SK-N-SH (cell line): ENCODE measurements around the gene SOX10. TPM values are rescaled to one million over a fixed set of nuclear protein-coding genes. Genes with fewer than 3 reads are reported as not detected.

Experiments used
- CTCF ChIA-PET: fragments of 300-600, 350-600 bp; formaldehyde crosslinking; extraction: SDS; loops from one replicate; lab custom pipeline; 2021; lab: Yijun Ruan, JAX
- POLR2A ChIA-PET: fragments of 350-600 bp; sonication (Branson Sonifier 250); formaldehyde crosslinking; extraction: SDS; loops from one replicate; lab custom pipeline; 2020; ENCODE audit warnings: antibody characterized with exemption, inconsistent platforms; lab: Yijun Ruan, JAX
- DNase-seq: peaks from one replicate; pipeline ENCODE4 v3.0.0; 2012
- H2AFZ ChIP-seq: fragments of 200-600 bp; sonication (generic); 2 replicates; pipeline ENCODE4 v1.8.1; 2016; ENCODE audit warnings: antibody characterized with exemption, mild to moderate bottlenecking, low read depth
- H3F3A ChIP-seq: fragments of 200-600 bp; sonication (generic); replicated peaks from 2 replicates; pipeline ENCODE3; 2016; ENCODE audit warnings: antibody characterized with exemption, mild to moderate bottlenecking; ENCODE audit not compliant: insufficient read depth
- H3K27ac ChIP-seq, 2 experiments: fragments of 200-500 bp in 1 of 2; fragments of 200-600 bp in 1 of 2; sonication (Bioruptor generic) in 1 of 2; sonication (generic), shearing (Covaris generic) in 1 of 2; 2 replicates each; pipeline versions ENCODE4 v1.5.1 to v1.6.1; 2014 to 2016; ENCODE audit warnings: low read depth in 2 of 2, inconsistent platforms in 1 of 2, low read length in 1 of 2, mild to moderate bottlenecking in 1 of 2, mixed read lengths in 1 of 2
- H3K27me3 ChIP-seq: fragments of 200-600 bp; sonication (generic), shearing (Covaris generic); 2 replicates; pipeline ENCODE4 v1.6.1; 2016; ENCODE audit warnings: mixed run types; ENCODE audit not compliant: insufficient read depth
- H3K36me3 ChIP-seq, 2 experiments: fragments of 200-500 bp in 1 of 2; fragments of 200-600 bp in 1 of 2; sonication (Bioruptor generic) in 1 of 2; sonication (generic) in 1 of 2; replicated peaks in 1 of 2; 2 replicates each; pipeline versions ENCODE3 to v1.5.1; 2014 to 2016; ENCODE audit warnings: low read length in 1 of 2, mild to moderate bottlenecking in 1 of 2; ENCODE audit not compliant: insufficient read depth in 2 of 2, control insufficient read depth in 1 of 2
- H3K4me1 ChIP-seq, 2 experiments: fragments of 200-500 bp in 1 of 2; fragments of 200-600 bp in 1 of 2; sonication (Bioruptor generic) in 1 of 2; sonication (generic), shearing (Covaris generic) in 1 of 2; 2 replicates each; pipeline versions ENCODE4 v1.5.1 to v1.6.1; 2014 to 2016; ENCODE audit warnings: low read depth in 1 of 2, low read length in 1 of 2, mixed run types in 1 of 2; ENCODE audit not compliant: insufficient read depth in 2 of 2, control insufficient read depth in 1 of 2
- H3K4me2 ChIP-seq: fragments of 200-600 bp; sonication (generic), shearing (Covaris generic); 2 replicates; pipeline ENCODE4 v1.6.1; 2017; ENCODE audit warnings: mixed run types
- H3K4me3 ChIP-seq, 2 experiments: fragments of 200-500 bp in 1 of 2; fragments of 200-600 bp in 1 of 2; sonication (Bioruptor generic) in 1 of 2; sonication (generic), shearing (Covaris generic) in 1 of 2; 2 replicates each; pipeline versions ENCODE4 v1.5.1 to v1.8.1; 2014 to 2016; ENCODE audit warnings: low read depth in 2 of 2, inconsistent platforms in 1 of 2, low read length in 1 of 2, mild to moderate bottlenecking in 1 of 2, mixed read lengths in 1 of 2, moderate library complexity in 1 of 2
- H3K79me2 ChIP-seq: fragments of 200-600 bp; sonication (generic); 2 replicates; pipeline ENCODE4 v1.8.1; 2017; ENCODE audit warnings: mild to moderate bottlenecking; ENCODE audit not compliant: insufficient read depth
- H3K9ac ChIP-seq: fragments of 200-600 bp; sonication (generic); 2 replicates; pipeline ENCODE4 v1.6.1; 2017; ENCODE audit warnings: mixed run types
- H3K9me2 ChIP-seq: fragments of 200-600 bp; sonication (generic); 2 replicates; pipeline ENCODE4 v1.6.1; 2017; ENCODE audit warnings: mixed run types
- H3K9me3 ChIP-seq: fragments of 200-600 bp; sonication (generic); 2 replicates; pipeline ENCODE4 v1.6.1; 2017; ENCODE audit warnings: mixed run types, mild to moderate bottlenecking, moderate library complexity
- H4K20me1 ChIP-seq: fragments of 200-600 bp; sonication (generic); 2 replicates; pipeline ENCODE4 v1.6.1; 2017; ENCODE audit warnings: mild to moderate bottlenecking, mixed run types; ENCODE audit not compliant: insufficient read depth
- CHD2 ChIP-seq: fragments of 150-350 bp; IDR thresholded peaks from 2 replicates; pipeline ENCODE4 v1.6.1; 2018; ENCODE audit warnings: low read length; ENCODE audit not compliant: partially characterized antibody
- CTCF ChIP-seq: fragments of 200-600 bp; sonication (generic); IDR thresholded peaks from 2 replicates; pipeline ENCODE4 v1.6.1; 2017; ENCODE audit warnings: antibody characterized with exemption, mild to moderate bottlenecking, moderate library complexity
- EP300 ChIP-seq, 2 experiments: IDR thresholded peaks; 2 replicates each; pipeline versions ENCODE4 v1.4.0 to v1.6.1; 2012; ENCODE audit warnings: borderline replicate concordance in 1 of 2, low read depth in 1 of 2, low read length in 1 of 2
- EZH2phosphoT487 ChIP-seq: fragments of 200-600 bp; sonication (generic); IDR thresholded peaks from 2 replicates; pipeline ENCODE4 v1.6.1; 2017; ENCODE audit warnings: low read depth, mixed run types, mild to moderate bottlenecking, antibody characterized with exemption, moderate library complexity, borderline replicate concordance
- FOSL2 ChIP-seq: IDR thresholded peaks from 2 replicates; pipeline ENCODE4 v1.4.0; 2012; ENCODE audit warnings: low read depth, mild to moderate bottlenecking, moderate library complexity, borderline replicate concordance
- FOXJ3 ChIP-seq: sonication (generic); formaldehyde crosslinking; IDR thresholded peaks from 2 replicates; pipeline ENCODE4 v1.5.1; 2020; ENCODE audit warnings: mild to moderate bottlenecking, missing genetic modification reagents
- GABPA ChIP-seq: IDR thresholded peaks from 2 replicates; pipeline ENCODE4 v1.4.0; 2012; ENCODE audit warnings: low read depth, mild to moderate bottlenecking
- GATA2 ChIP-seq: sonication (generic); formaldehyde crosslinking; IDR thresholded peaks from 2 replicates; pipeline ENCODE4 v1.5.0; 2020; ENCODE audit warnings: mild to moderate bottlenecking, missing genetic modification reagents
- MEF2A ChIP-seq: IDR thresholded peaks from 2 replicates; pipeline ENCODE4 v1.4.0; 2012; ENCODE audit warnings: low read depth, borderline replicate concordance
- MXI1 ChIP-seq: IDR thresholded peaks from 2 replicates; pipeline ENCODE4 v1.6.1; 2012; ENCODE audit warnings: mild to moderate bottlenecking, low read depth, low read length, improper control_type of control experiment
- NFIC ChIP-seq: IDR thresholded peaks from 2 replicates; pipeline ENCODE4 v1.4.0; 2012; ENCODE audit warnings: borderline replicate concordance
- NRF1 ChIP-seq: IDR thresholded peaks from 2 replicates; pipeline ENCODE4 v1.6.1; 2012; ENCODE audit warnings: low read depth, mild to moderate bottlenecking, low read length
- POLR2AphosphoS5 ChIP-seq: IDR thresholded peaks from 2 replicates; pipeline ENCODE4 v1.6.1; 2012; ENCODE audit warnings: low read depth, low read length
- RAD21 ChIP-seq: IDR thresholded peaks from 2 replicates; pipeline ENCODE4 v1.6.1; 2012; ENCODE audit warnings: mild to moderate bottlenecking, low read length
- RFX5 ChIP-seq: IDR thresholded peaks from 2 replicates; pipeline ENCODE4 v1.6.1; 2012; ENCODE audit warnings: mild to moderate bottlenecking, improper control_type of control experiment, low read length
- RXRA ChIP-seq: IDR thresholded peaks from 2 replicates; pipeline ENCODE4 v1.4.0; 2012; ENCODE audit warnings: low read depth, mild to moderate bottlenecking, borderline replicate concordance
- SIN3A ChIP-seq: IDR thresholded peaks from 2 replicates; pipeline ENCODE4 v1.6.1; 2012; ENCODE audit warnings: low read depth, mild to moderate bottlenecking, low read length, moderate library complexity, borderline replicate concordance
- SMC3 ChIP-seq: IDR thresholded peaks from 2 replicates; pipeline ENCODE4 v1.6.1; 2012; ENCODE audit warnings: low read depth, low read length, improper control_type of control experiment
- TAF1 ChIP-seq: IDR thresholded peaks from 2 replicates; pipeline ENCODE4 v1.6.1; 2012; ENCODE audit warnings: low read depth, mild to moderate bottlenecking, low read length, moderate library complexity, borderline replicate concordance
- TEAD4 ChIP-seq: IDR thresholded peaks from 2 replicates; pipeline ENCODE4 v1.4.0; 2012; ENCODE audit warnings: mild to moderate bottlenecking, borderline replicate concordance; ENCODE audit not compliant: insufficient read depth
- WGBS: methylation state at CpG from one replicate; pipeline ENCODE4 v1.1.6; 2017; ENCODE audit warnings: low lambda C conversion rate; 5-methylcytosine and 5-hydroxymethylcytosine counted together
- polyA plus RNA-seq, 3 experiments: library from polyadenylated mRNA; depleted of rRNA; stranded (reverse); fragments of >200 nt; gene quantifications; 2 replicates each; pipeline ENCODE4 v1.2.3, GENCODE V29; 2012
- TF ChIP-seq, protein P1 (sequence below): IDR thresholded peaks from 2 replicates; pipeline ENCODE4 v1.4.0; 2012; ENCODE audit warnings: low read depth
- TF ChIP-seq, protein P2 (sequence below): IDR thresholded peaks from 2 replicates; pipeline ENCODE4 v1.4.0; 2012; ENCODE audit warnings: low read depth, borderline replicate concordance

Gene SOX10
- polyA plus RNA-seq, 1 of the 3 experiments (the other 2 are of a cell fraction): not detected

DNA sequence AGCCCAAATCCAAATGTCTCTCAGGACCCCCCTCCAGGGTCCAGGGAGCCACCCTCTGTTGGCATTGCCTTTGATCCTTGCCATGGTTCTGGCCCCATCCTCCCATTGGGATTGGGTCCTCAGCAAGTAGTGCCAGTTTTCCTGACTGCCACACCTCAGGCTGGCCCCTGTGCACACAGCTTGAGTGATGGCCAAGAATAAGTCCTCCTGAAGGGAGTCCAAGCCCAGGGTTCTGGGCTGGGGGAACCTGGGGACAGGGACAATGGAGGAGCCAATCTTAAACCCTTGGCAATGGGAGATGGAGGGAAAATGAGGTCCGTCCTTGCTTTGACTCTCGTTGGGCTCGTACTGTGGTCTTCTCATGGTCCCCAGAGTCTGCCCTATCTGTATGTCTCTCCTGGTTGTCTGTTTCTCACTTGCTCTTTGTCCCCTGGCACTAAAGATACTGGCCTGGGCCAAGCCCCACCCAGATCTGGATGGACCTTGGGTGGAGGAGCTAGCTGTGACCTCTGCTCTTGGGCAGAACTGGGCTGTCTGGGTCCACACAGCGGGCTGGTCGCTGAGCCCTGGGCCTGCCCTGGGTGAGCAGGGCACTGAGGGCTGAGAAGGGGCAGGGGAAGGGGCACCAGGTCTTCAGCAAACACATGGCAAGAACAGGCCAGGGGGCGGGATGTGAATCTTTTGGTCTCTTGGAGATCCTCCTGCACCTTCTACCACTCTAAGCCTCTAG, 2.9 kb downstream of the SOX10 start (continued):
- TF ChIP-seq, protein P1, sequence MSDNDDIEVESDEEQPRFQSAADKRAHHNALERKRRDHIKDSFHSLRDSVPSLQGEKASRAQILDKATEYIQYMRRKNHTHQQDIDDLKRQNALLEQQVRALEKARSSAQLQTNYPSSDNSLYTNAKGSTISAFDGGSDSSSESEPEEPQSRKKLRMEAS: no peak
- TF ChIP-seq NRF1: no peak
- TF ChIP-seq EP300 (IDR thresholded peaks at IDR 0.05; ENCODE audit: borderline replicate concordance in 1 of 2, low read depth in 1 of 2, low read length in 1 of 2): no peak
- TF ChIP-seq, protein P2, sequence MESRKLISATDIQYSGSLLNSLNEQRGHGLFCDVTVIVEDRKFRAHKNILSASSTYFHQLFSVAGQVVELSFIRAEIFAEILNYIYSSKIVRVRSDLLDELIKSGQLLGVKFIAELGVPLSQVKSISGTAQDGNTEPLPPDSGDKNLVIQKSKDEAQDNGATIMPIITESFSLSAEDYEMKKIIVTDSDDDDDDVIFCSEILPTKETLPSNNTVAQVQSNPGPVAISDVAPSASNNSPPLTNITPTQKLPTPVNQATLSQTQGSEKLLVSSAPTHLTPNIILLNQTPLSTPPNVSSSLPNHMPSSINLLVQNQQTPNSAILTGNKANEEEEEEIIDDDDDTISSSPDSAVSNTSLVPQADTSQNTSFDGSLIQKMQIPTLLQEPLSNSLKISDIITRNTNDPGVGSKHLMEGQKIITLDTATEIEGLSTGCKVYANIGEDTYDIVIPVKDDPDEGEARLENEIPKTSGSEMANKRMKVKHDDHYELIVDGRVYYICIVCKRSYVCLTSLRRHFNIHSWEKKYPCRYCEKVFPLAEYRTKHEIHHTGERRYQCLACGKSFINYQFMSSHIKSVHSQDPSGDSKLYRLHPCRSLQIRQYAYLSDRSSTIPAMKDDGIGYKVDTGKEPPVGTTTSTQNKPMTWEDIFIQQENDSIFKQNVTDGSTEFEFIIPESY: no peak
- no peak for TF ChIP-seq CTCF
- TF ChIP-seq RFX5: no peak
- TF ChIP-seq MEF2A: no peak

- Histone ChIP-seq H4K20me1 (no peaks in the 10 kb centered on the region), H3K4me1 (no peaks in the 10 kb centered on the region), H2AFZ (no peak overlapping the region), H3K4me2 (no peak overlapping the region), H3F3A (no peaks in the 10 kb centered on the region), H3K27me3 (no peaks in the 10 kb centered on the region), H3K9ac (no peak overlapping the region), H3K4me3 (no peak overlapping the region), H3K9me3 (no peaks in the 10 kb centered on the region), H3K27ac (no peak overlapping the region), H3K79me2 (no peaks in the 10 kb centered on the region), H3K36me3 (no peaks in the 10 kb centered on the region), H3K9me2 (no peaks in the 10 kb centered on the region)
- CTCF ChIA-PET: interaction anchor here (1.3 kb wide), 1 partner anchor 11 kb away, joined by 3 read pairs; no protein-coding TSS in a partner anchor
- WGBS: no CpG with 5 or more reads among the region's 8 CpGs
- DNase-seq: no peak
- POLR2A ChIA-PET: interaction anchor here (0.5 kb wide), 1 partner anchor 38 kb away, joined by 3 read pairs; no protein-coding TSS in a partner anchor
- TF ChIP-seq EZH2phosphoT487: no peak
- TF ChIP-seq SMC3: no peak
- no peak for TF ChIP-seq FOSL2
- TF ChIP-seq RAD21: no peak
- no peak for TF ChIP-seq TEAD4
- TF ChIP-seq MXI1: no peak
- no peak for TF ChIP-seq GATA2 (CRISPR knock-in tag)
- no peak for TF ChIP-seq RFX5
- TF ChIP-seq TAF1: no peak
- no peak for TF ChIP-seq RXRA
- no peak for TF ChIP-seq NFIC
- TF ChIP-seq POLR2AphosphoS5: no peak
- no peak for TF ChIP-seq NRF1
- TF ChIP-seq FOXJ3 (CRISPR knock-in tag): no peak
- no peak for TF ChIP-seq MEF2A
- TF ChIP-seq EP300 (IDR thresholded peaks at IDR 0.05; ENCODE audit: borderline replicate concordance in 1 of 2, low read depth in 1 of 2, low read length in 1 of 2): no peak
- no peak for TF ChIP-seq SIN3A
- no peak for TF ChIP-seq GABPA
- no peak for TF ChIP-seq CHD2
These were observed 4.6 kb downstream of the SOX10 start for GRCh38 chr22:37979782-37980181.
